Hypothalamus (tissue), 51 donors: ENCODE results near the gene REEP1.
"Not testable (repeated sequence)": the region's sequence is repeated elsewhere in the genome, so short reads cannot be mapped to it uniquely, and the experiment has no call there.

Source experiments
- DNase-seq, 51 donors: peaks; one replicate each; lab custom pipeline; 2025; lab: John Stamatoyannopoulos, UW

The REEP1 gene

DNA sequence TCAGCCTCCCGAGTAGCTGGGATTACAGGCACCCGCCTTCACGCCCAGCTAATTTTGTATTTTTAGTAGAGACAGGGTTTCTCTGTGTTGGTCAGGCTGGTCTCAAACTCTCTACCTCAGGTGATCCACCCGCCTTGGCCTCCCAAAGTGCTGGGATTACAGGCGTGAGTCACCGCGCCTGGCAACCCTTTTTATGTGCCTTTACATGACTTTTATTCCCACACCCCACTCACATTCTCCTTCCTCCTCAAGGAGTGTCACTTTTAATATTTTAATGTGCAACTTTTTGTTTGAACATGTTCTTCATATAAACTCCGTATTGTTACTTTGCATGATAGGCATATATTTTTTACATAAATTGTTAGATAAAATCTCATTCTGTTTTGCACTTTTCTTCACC, 108.9 kb downstream of the REEP1 start:
- DNase-seq: not testable (repeated sequence)

DNA sequence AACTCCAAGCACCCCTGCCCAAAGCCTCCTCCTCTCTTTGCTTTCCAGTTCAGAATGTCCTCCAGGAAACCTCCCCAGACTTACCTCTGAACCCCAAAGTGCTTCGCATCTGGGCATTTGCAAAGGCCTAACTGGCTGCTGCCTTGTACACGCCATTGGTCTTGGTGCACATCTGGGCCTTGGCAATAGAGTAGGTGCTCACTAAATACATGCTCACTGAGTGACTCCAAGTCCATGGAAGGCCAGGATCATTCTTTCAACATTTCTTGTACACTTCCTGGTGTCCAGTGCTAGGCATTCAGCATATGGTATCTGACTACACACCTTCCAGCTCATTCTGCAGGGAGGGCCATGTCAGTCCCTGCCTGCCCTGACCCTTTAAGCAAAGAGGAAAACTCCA, 109.7 kb downstream of the REEP1 start:
- no peak for DNase-seq

DNA sequence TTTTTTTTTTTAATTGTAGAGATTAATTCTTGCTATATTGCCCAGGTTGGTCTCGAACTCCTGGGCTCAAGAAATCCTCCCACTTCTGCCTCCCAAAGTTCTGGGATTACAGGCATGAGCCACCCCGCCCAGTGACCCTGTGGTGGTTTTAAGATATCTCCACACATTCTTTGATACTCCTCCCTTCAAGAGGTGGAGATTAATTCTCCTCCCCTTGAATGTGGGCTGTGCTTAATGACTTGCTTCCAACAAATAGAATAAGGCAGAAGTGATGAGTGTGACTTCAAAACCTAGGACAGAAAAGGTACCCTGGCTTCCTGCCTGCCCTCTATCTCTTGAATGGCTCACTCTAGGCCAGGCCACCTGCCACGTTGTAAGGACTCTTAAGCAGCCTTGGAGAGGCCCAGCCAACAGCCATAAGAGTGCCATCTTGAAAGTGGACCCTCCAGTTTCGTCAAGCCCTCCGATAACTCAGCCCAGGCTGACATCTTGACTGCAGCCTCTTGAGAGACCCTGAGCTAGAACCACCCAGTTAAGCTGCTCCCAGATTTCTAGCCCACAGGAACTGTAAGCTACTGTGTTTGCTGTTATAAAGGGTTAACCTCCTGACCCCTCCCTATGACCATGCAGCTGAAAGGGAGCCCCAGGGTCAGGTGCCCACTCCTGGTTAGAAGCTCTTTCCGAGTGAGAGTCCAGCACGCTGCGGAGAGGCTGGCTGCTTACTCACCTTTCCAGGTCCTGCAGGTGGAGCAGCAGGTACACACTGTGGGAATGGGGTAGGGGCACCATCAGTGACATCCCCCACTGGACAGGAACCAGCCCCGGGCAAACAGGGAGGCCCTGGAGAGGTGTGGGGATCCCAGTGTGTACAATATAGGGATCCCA, 110.5 kb downstream of the REEP1 start:
- DNase-seq: no peak

DNA sequence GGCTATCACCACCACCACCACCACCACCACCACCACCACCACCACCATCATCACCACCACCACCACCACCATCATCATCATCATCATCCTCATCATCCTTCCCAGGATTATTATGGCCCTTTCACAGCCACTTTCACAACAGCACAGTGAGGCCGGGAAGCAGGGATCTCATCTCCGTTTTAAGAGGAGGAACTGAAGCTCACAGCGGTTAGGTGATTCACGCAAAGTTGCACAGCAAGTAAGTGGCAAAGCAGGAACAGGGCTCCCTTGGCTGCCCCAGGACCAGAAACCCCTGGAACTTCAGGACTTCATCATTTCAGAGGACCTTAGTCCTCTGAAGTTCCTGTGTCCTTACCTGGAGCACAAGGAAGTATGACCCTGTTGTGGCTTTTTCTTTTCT, 111.4 kb downstream of the REEP1 start:
- no peak for DNase-seq

DNA sequence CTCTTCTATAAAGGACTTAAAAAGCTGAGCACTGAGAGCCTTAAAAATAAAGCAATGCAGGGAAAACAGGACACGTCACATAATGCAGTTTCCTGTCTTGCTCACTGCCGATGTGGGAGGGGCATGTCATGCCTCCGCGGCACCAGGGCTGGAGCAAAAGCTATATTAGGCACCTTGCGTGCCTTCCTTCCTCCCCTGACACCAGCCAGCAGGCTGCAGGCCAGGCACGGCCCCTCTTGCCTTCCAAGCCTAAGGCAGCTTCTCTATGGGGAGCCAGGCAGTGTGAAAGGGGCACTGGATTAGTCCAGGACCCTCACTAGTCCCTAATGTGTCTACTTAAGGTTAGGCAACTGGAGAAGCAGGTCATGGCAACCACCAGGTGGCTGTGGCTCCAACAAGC, 111.8 kb downstream of the REEP1 start:
- DNase-seq: peak in 17 of 51 donors; percentile 9 to 64 (median 21)

DNA sequence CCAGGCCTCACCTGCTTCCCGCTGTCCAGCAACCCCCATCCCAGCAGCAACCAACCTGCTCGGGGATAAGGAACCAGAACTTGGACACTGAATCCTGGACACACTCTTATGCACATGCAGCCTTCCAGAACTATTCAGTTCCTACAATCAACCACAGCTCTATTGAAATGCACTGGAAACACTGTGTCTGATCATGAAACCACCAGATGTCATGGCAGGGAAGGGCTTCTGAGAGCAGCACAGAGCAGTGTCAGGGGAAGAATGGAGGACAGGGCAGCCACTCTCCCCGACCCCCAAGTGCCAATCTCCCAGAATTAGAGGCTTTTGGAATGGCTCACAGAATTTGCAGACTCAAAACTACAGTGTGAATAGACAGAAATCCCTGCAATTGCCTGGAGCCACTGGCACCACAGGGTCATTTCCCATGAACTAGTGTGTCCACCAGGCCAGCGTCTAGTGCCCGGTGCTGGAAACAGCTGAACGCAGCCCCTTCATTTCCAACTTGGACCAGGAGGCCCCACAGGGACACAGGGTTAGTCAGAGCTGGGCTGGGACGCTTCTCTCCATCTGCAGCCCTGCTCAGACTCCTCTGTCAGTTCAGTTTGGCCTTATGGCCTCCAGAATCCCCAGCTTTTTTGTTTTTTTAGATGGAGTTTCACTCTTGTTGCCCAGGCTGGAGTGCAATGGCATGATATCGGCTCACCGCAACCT, 112.6 kb downstream of the REEP1 start:
- peak in 1 of 51 donors; percentile 20 for DNase-seq

DNA sequence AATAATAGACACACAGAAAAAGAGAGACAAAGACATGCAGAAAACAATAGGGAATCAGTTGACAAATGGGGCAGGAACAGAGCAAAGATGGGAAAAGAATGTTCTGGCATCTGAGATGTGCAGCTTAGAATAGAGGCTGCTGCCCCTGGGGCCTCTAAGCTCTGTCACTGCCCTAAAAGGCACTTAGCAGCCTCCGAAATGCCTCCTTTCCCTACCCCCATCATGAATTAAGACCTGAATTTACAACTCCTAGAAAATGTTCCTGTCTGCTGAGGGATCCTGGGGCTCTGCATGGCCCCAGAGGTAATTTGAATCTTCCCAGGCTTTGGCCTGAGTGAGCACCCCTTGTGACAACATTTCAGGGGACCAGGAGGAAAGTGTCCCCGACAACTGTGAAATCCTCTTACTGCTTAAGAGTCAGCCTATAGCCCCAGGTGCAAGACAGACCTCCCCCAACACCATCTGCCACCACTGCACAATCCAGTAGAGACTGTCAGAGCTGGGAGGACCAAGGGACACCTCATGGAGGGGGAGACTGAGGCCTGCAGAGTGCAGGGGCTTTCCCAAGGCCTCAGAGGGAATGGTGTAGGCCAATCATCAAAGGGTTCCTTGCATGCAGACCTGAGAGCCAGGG, 113.4 kb downstream of the REEP1 start:
- peak in 1 of 51 donors; percentile 13 for DNase-seq

DNA sequence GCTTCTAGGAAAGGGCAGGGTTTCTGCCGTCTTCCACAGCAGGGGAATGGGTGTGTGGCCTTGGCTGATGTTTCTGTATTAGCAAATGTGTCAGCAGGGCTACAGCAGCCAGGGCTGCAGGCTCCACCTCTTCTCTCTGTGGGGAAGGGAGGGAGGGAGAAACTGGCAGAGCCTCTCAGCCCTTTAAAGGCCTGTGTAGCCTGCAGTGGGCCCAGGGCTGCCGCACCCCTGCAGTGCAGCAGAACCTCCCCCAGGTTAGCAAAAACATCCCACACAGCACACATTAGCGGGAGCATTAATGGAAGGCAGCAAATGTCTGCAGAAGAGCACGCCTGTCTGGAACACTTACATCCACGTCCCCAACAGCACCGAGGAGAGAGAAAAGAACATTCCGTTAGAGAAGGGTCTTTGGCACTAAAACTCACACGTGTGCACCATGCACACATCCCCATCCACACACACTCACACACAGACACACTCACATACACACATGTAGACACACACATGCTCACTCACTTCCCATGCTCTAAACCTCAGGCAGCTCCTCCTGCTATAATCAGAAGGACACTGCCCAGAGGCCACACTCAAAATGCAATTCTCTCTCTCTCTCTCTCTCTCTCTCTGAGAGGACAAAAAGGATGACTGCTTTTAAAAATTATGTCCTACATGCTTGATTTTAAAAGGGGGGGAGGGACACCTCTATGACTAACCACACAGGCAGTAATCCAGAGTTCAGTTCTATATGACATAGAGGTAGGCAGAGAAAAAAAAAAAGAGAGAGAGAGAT, 114.1 kb downstream of the REEP1 start:
- peak in 34 of 51 donors; percentile 10 to 78 (median 42) for DNase-seq

DNA sequence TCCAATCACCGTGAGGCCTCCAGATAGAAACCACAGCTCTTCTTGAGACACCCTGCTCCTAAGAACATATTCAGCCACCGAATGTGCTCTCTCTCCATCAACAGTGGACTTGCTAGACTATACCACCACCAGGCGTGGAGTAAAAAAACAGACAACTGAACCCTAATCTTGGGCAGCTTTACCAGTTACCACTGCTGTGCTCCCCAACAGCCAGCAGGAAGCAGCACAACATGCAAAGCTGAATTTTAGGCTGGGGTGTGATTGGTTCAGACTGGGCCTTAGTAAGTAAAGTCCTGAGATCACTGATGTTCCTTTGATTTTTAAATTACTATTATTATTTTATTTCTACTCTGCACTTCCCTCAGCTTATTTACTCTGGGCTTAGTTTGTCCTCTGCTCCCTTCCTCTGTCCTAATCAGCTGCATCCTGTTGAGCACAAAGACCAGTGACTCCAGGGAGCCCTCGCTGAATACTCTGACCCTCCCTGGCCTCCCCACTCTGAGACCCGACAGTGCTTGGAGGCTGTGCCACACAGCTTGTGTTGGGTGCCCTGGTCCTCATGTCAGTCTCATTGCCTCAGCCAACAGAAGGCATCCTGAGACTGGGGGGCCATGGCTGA, 116.3 kb downstream of the REEP1 start:
- DNase-seq: peak in 25 of 51 donors; percentile 7 to 63 (median 19)

DNA sequence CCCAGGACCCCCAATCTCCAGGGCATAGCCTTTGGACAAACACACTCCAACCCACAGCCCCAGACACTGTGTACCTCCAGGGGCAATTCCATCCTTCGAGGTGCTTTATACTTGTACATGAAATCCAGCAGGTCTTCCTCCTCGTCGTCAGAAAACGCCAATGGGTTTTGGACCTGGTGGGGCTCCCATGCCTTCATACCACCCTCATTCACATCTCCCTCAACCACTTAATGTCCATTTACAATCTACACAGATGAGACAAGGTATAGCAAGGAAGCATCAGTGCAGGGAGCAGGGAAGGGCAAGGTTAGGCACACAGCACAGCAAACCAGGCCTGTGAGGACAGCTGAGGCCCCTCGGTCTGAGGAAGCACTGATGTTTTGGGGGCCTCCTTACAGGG, 117.5 kb downstream of the REEP1 start:
- no peak for DNase-seq

DNA sequence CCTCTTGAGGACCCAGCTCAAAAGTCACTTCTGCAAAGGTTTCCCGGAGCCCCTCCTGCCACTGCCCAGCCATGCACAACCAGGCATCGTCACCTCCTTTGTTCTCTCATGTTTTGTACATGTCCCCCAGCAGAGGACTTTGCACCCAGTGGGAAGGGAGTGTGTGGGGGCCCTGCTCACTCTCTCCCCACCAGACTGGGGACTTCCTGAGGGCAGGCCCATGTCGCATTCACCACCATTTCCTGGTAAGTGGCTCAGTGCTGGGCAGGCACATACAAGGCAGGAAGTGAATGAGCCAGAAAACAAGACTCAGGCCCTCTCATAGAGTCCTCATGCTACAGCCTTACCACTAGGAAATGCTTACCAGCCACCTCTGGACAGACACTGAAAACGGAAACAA, 119.3 kb downstream of the REEP1 start:
- DNase-seq: no peak

DNA sequence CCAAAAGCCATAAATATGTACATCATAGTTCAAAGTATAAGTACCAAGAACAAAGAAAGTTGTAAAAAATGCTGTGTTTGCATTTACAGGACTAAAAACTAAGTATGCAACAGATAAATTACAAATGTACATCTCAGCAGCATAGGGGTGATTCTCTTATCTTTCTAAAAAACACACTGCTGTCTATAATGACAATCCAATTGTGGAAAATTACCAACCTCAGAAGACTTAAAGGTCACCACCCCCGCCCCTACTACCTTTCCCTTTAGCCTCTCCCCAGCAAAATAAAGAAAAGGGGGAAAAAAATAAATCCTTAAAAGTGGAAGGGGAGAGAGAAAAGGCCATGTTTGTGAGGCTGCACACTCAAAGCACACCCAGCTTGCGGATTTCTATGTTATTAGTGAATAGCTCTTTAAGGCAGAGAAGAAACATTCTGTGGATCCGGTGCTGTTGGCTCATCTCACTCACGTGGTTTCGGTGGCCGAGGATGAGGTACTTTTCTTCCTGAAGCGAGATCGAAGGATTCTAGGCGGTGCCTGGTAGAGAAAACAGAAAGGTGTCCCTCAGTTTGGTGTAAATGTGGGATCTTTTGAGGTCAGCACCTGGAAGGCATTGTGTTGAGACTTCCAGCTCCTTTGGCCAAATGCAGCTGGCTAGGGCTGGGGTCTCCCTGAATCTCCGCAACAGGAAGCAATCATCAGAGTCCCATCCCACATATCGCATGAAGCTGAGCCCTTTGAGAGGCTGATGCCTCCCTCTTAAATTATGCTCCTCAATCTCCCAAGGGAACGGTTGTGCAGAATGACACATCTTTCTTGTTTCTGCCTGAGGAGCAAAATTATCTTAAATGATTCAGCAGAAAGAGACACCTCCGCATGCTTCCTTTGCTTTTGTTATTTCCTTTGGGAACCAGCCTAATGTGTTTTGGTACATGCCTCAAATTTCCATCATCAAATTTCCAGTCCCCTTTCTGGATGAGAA, 120.6 kb downstream of the REEP1 start:
- peak in 2 of 51 donors; percentile 20 to 78 for DNase-seq

DNA sequence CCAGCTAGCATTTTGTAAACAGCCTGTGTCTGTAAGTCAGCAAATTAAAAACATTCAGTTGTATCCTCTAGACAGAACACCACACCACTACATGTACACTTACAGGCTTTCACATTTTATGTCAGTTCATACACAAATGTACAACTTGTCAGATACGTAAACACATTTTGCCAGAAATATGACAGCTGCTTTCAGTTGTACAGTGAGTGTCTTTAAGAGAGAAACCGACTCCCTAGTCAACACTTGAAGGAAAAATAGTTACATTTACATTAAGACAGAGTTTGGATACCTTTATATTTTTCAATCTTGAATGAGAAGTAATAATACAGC, 123.0 kb downstream of the REEP1 start:
- no peak for DNase-seq

DNA sequence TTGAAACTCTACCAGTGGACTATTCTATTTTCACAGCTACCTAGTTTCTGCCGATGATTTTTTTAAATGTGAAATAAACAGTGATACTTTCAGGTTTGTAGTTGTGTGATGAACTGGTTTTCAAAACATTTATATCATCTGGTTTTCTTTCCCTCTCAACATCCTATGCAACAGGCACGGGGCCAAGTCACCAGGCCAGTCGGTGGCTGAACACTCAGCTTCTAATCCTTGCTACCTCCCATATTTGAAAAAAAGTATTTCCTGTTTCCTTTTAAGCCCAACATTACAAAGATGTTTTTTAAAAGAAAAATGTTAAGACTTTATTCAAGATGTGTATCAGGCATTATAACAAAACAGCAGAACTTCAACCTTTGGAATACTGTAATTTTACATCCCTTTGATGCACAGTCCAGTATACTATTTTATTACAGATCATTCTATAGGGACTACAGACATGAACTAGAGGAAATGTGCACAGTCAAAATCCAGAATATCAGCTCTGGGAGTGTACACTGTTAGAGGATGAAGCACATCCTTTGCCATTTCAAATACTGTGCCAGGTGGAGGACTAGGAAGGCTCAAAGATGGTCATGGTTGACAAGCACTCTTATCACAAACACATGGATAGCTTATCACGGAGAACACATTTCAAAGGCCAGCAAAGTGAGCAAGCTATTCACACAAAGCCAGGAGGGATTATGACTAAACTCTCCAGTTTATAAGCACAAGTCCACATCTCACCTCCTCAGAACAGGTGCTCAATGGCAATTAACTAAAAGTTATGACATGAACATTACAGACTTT, 123.5 kb downstream of the REEP1 start:
- DNase-seq: no peak

DNA sequence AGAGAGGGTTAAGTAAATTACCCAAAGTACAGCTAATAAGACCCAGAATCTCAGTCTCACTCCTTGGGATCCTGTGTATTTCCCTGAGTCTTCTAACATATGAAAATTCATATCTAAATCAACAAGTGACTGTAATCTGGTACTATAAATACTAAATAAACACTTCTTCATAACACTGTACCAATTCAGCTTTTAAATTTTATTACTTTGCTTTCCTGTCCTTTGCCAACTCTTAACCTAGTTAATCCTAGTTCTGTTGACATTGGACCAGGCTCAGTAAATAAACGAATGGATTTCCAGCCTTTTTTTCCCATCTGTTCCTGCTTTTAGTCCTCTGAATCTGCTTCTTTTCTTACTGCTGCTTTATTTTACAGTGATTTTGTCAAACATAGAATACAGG, 124.4 kb downstream of the REEP1 start:
- no peak for DNase-seq

DNA sequence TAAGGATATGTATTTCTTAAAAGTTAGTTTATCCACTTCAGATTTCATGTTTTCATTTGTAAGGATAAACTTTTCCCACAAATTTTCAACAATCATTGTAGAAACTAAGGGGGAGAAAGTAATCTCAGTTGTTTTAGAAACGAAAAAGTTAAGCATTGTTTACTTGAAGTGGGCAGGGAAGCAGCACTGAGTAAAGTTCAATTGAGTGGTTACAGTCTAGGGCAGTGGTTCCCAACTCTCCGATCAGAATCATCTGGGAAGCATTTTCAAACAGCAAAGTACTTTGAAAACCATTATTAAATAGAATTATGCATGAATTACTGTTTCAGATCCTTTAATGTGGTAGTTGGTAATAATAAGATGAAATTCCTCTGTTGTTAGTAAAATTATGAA, 125.6 kb downstream of the REEP1 start:
- no peak for DNase-seq

DNA sequence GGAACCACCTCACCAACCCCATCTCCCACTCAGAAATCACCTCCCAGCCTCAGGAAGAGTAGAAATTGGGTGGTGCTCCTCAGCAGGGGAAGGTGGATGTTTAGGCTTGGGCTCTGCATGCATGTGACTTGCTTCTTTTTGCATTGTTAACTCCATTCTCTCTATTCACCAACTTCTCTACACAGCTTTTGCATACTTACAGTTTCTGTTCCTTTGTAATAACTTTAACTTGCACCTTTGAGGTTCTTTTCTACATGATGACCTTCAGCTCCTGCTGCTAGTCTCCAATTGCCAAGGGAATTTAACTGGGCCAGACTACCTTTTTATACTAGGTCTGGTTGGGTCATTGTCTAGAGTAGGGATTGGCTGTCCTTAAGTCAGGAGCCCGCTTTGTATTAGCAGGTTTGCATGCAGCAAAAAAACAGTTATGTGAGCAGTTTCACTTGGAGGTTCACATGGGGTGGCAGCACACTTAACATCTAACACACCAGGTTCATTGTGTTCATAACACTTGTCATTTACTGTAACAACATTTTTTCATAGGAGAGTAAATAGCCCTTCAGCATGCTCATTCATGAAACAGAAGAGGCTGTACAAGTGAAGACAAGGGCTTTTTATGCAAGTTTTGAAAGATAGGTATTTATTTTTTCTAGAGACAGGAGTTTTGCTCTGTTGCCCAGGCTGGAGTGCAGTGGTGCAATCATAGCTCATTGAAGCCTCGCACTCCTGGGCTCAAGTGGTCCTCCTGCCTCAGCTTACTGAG, 126.2 kb downstream of the REEP1 start:
- DNase-seq: no peak

DNA sequence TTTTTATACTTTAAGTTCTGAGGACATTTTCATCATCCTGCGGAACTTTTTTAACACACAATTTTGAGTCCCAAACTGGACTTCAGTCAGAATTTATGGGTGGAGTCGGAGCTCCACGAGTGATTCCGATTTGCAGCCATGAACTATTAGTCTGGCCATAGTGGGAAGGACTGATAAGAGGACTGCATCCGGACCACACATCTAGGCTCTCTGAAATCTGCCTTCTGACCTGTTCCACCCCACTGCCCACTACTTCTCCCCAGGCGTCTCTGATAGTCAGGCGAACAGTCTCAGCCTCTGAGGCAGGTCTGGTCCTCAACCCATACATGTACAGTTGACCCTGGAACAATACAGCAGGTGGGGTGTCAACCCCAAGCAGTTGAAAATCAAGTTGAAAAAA, 133.0 kb downstream of the REEP1 start:
- no peak for DNase-seq
